HepG2 (cell line): ENCODE data around the gene QSER1. TPM values are rescaled to one million over a fixed set of nuclear protein-coding genes. Genes with fewer than 3 reads are reported as not detected.

Experiments used
- GATAD2A ChIP-seq: IDR thresholded peaks from 2 replicates; pipeline ENCODE4 v1.6.1; 2016
- GPN1 ChIP-seq: sonication (generic); formaldehyde crosslinking; IDR thresholded peaks from 2 replicates; pipeline ENCODE4 v1.5.1; 2020; ENCODE audit warnings: missing genetic modification reagents, borderline replicate concordance
- KDM1A ChIP-seq: IDR thresholded peaks from 2 replicates; pipeline ENCODE4 v1.6.1; 2016; ENCODE audit warnings: missing compliant biosample characterization
- MTERF4 ChIP-seq: sonication (generic); formaldehyde crosslinking; IDR thresholded peaks from 2 replicates; pipeline ENCODE4 v1.8.0; 2023; ENCODE audit warnings: mild to moderate bottlenecking, missing genetic modification reagents
- PPARG ChIP-seq: conservative IDR thresholded peaks from 2 replicates; pipeline ENCODE4 v1.6.1; 2016; ENCODE audit warnings: missing biosample characterization, missing genetic modification reagents
- PRMT3 ChIP-seq: sonication (generic); formaldehyde crosslinking; IDR thresholded peaks from 2 replicates; pipeline ENCODE4 v1.8.1; 2022; ENCODE audit warnings: low read depth, mild to moderate bottlenecking, moderate library complexity, missing genetic modification reagents, borderline replicate concordance
- RORA ChIP-seq: sonication (generic); formaldehyde crosslinking; IDR thresholded peaks from 2 replicates; pipeline ENCODE4 v1.5.0; 2020; ENCODE audit warnings: mild to moderate bottlenecking, missing genetic modification reagents, moderate library complexity
- SKIL ChIP-seq: sonication (generic); formaldehyde crosslinking; IDR thresholded peaks from 2 replicates; pipeline ENCODE4 v1.8.0; 2022; ENCODE audit warnings: missing genetic modification reagents, mild to moderate bottlenecking, moderate library complexity, borderline replicate concordance
- SRSF1 ChIP-seq: fragments of 200-400 bp; formaldehyde crosslinking; optimal IDR thresholded peaks from 2 replicates; pipeline ENCODE3; 2017; ENCODE audit warnings: mild to moderate bottlenecking, low read depth, low read length, moderate library complexity
- SSRP1 ChIP-seq: IDR thresholded peaks from 2 replicates; pipeline ENCODE4 v1.6.1; 2016; ENCODE audit warnings: control low read depth
- WIZ ChIP-seq: sonication (generic); formaldehyde crosslinking; IDR thresholded peaks from 2 replicates; pipeline ENCODE4 v1.5.1; 2020; ENCODE audit warnings: mild to moderate bottlenecking, missing genetic modification reagents
- ZBTB46 ChIP-seq: sonication (generic); formaldehyde crosslinking; IDR thresholded peaks from 2 replicates; pipeline ENCODE4 v1.4.0; 2020; ENCODE audit warnings: mild to moderate bottlenecking, missing genetic modification reagents, borderline replicate concordance
- ZEB1 ChIP-seq: IDR thresholded peaks from 2 replicates; pipeline ENCODE4 v1.6.1; 2012; ENCODE audit warnings: mild to moderate bottlenecking, low read depth, inconsistent platforms; ENCODE audit not compliant: insufficient replicate concordance
- ZNF207 ChIP-seq: fragments of 450-650 bp; IDR thresholded peaks from 2 replicates; pipeline ENCODE4 v1.6.1; 2016; ENCODE audit warnings: antibody characterized with exemption, borderline replicate concordance
- ZNF225 ChIP-seq: sonication (generic); formaldehyde crosslinking; IDR thresholded peaks from 2 replicates; pipeline ENCODE4 v1.4.0; 2020; ENCODE audit warnings: mild to moderate bottlenecking, missing genetic modification reagents
- ZNF275 ChIP-seq: sonication (generic); formaldehyde crosslinking; IDR thresholded peaks from 2 replicates; pipeline ENCODE4 v1.8.0; 2022; ENCODE audit warnings: missing genetic modification reagents, mild to moderate bottlenecking, inconsistent platforms, borderline replicate concordance
- ZNF547 ChIP-seq: sonication (generic); formaldehyde crosslinking; IDR thresholded peaks from 2 replicates; pipeline ENCODE4 v1.5.1; 2020; ENCODE audit warnings: mild to moderate bottlenecking, missing genetic modification reagents
- ZNF777 ChIP-seq: sonication (generic); formaldehyde crosslinking; IDR thresholded peaks from 2 replicates; pipeline ENCODE4 v1.4.0; 2020; ENCODE audit warnings: missing genetic modification reagents
- ZSCAN20 ChIP-seq: sonication (generic); formaldehyde crosslinking; IDR thresholded peaks from 2 replicates; pipeline ENCODE4 v1.4.0; 2020; ENCODE audit warnings: missing genetic modification reagents, mild to moderate bottlenecking, borderline replicate concordance
- polyA plus RNA-seq, 8 experiments: library from polyadenylated mRNA; depleted of rRNA in 3 of 8; stranded (reverse) in 7 of 8; unstranded in 1 of 8; fragments of >200 nt; fragmentation: Illumina TruSeq in 4 of 8; extraction: Trizol in 4 of 8; gene quantifications; 2 replicates each; pipeline versions ENCODE4 v1.2.1 to v1.2.3, GENCODE V29; 2011 to 2016; ENCODE audit warnings: low read depth in 4 of 8, missing spikeins in 1 of 8, mixed read lengths in 1 of 8; ENCODE audit not compliant: insufficient read depth in 1 of 8
- total RNA-seq, 5 experiments: library from RNA; depleted of rRNA; stranded (reverse); fragments of >200 nt; fragmentation: Illumina TruSeq; extraction: Trizol; gene quantifications; 2 replicates each; pipeline ENCODE4 v1.2.3, GENCODE V29; 2016; ENCODE audit warnings: low read depth in 1 of 5

The QSER1 gene
- total and polyA plus RNA-seq, 2 of the 13 experiments (the other 11 are each of a cell fraction or from before 2014, with no cell fraction given): 8.9 to 17.3 TPM

GRCh38 chr11:32892355-32893092 lies at the start of gene QSER1 (continued):
- TF ChIP-seq KDM1A (CRISPR knock-in tag) (no peak), GATAD2A (no peak), MTERF4 (peak; percentile 49; the same call in 1 of the 2 replicates), GPN1 (CRISPR knock-in tag) (no peak), PPARG (CRISPR knock-in tag) (no peak), ZNF547 (CRISPR knock-in tag) (peak; percentile 57; the same call in 1 of the 2 replicates), ZSCAN20 (CRISPR knock-in tag) (0 out of 2 replicates have a peak, but pooled peaks have one; percentile 48), ZNF207 (no peak), ZNF777 (CRISPR knock-in tag) (peak; percentile 22; the same call in 1 of the 2 replicates), PRMT3 (no peak), ZEB1 (no peak), RORA (CRISPR knock-in tag) (no peak), ZNF275 (CRISPR knock-in tag) (no peak), ZNF225 (CRISPR knock-in tag) (no peak), SRSF1 (no peak), SSRP1 (CRISPR knock-in tag) (no peak), WIZ (CRISPR knock-in tag) (no peak), SKIL (CRISPR knock-in tag) (no peak), ZBTB46 (no peak)
